BE2C (cell line): ENCODE results near the gene CNKSR3.

ENCODE experiments used
- DNase-seq: peaks from one replicate; pipeline ENCODE4 v3.0.0-alpha.2; 2020
- H3K27me3 ChIP-seq: fragments of 250-450 bp; sonication (Bioruptor Pico); 2 replicates; pipeline ENCODE4 v1.5.1; 2020; ENCODE audit warnings: mild to moderate bottlenecking
- H3K36me3 ChIP-seq: fragments of 250-450 bp; sonication (Bioruptor Pico); 2 replicates; pipeline ENCODE4 v1.5.1; 2020; ENCODE audit warnings: mild to moderate bottlenecking
- H3K4me1 ChIP-seq: fragments of 250-450 bp; sonication (Bioruptor Pico); 2 replicates; pipeline ENCODE4 v1.5.1; 2020
- H3K4me3 ChIP-seq: 2 replicates; pipeline ENCODE4 v1.5.1; 2011; ENCODE audit warnings: low read depth, low read length
- H3K9me3 ChIP-seq: fragments of 250-450 bp; sonication (Bioruptor Pico); 2 replicates; pipeline ENCODE4 v1.5.1; 2020
- CTCF ChIP-seq: IDR thresholded peaks from 2 replicates; pipeline ENCODE4 v1.5.1; 2012; ENCODE audit warnings: mild to moderate bottlenecking, low read depth, low read length

Gene CNKSR3

GRCh38 chr6:154446984-154447383 lies 63.5 kb downstream of the CNKSR3 start:
- Histone ChIP-seq H3K36me3 (peaks cover 7% of the 10 kb centered on the region), H3K27me3 (no peaks in the 10 kb centered on the region), H3K9me3 (no peaks in the 10 kb centered on the region), H3K4me3 (no peak overlapping the region), H3K4me1 (peaks cover 36% of the 10 kb centered on the region)
- no peak for DNase-seq
- TF ChIP-seq CTCF = no peak

- no peak for TF ChIP-seq CTCF
- Histone ChIP-seq H3K27me3 (no peaks in the 10 kb centered on the region), H3K4me1 (peaks cover 33% of the 10 kb centered on the region), H3K9me3 (no peaks in the 10 kb centered on the region), H3K36me3 (peaks cover 14% of the 10 kb centered on the region), H3K4me3 (no peak overlapping the region)
- DNase-seq = no peak
These were observed 65.1 kb downstream of the CNKSR3 start for GRCh38 chr6:154445417-154445816.

- no peak for TF ChIP-seq CTCF
These were observed 68.5 kb downstream of the CNKSR3 start for GRCh38 chr6:154441995-154442310.

GRCh38 chr6:154440422-154441043 lies 70.0 kb downstream of the CNKSR3 start:
- Histone ChIP-seq H3K4me1 (peaks cover 5% of the 10 kb centered on the region), H3K27me3 (no peaks in the 10 kb centered on the region), H3K9me3 (no peaks in the 10 kb centered on the region), H3K36me3 (peaks cover 29% of the 10 kb centered on the region), H3K4me3 (no peak overlapping the region)
- no peak for DNase-seq
- no peak for TF ChIP-seq CTCF

More at GRCh38 chr6:154441995-154442310, 68.5 kb downstream of the CNKSR3 start:
- H3K27me3 ChIP-seq = no peaks in the 10 kb centered on the region
- DNase-seq = no peak
- H3K4me1 ChIP-seq = peaks cover 14% of the 10 kb centered on the region
- H3K4me3 ChIP-seq = no peak overlapping the region
- no peaks in the 10 kb centered on the region for H3K9me3 ChIP-seq
- peaks cover 20% of the 10 kb centered on the region for H3K36me3 ChIP-seq

GRCh38 chr6:154440022-154440421 lies 70.5 kb downstream of the CNKSR3 start:
- DNase-seq = no peak
- H3K27me3 ChIP-seq = no peaks in the 10 kb centered on the region
- peaks cover 34% of the 10 kb centered on the region for H3K36me3 ChIP-seq
- TF ChIP-seq CTCF = no peak
- H3K9me3 ChIP-seq = peaks cover 2% of the 10 kb centered on the region; the same call in 1 of the 2 replicates
- no peak overlapping the region for H3K4me3 ChIP-seq
- peaks cover 5% of the 10 kb centered on the region for H3K4me1 ChIP-seq

GRCh38 chr6:154438882-154439415 lies 71.5 kb downstream of the CNKSR3 start:
- H3K9me3 ChIP-seq = peaks cover 3% of the 10 kb centered on the region; the same call in 1 of the 2 replicates
- no peaks in the 10 kb centered on the region for H3K27me3 ChIP-seq
- peaks cover 36% of the 10 kb centered on the region for H3K36me3 ChIP-seq
- no peak for TF ChIP-seq CTCF
- no peak overlapping the region for H3K4me3 ChIP-seq
- DNase-seq = no peak
- H3K4me1 ChIP-seq = peaks cover 5% of the 10 kb centered on the region
